HL-60 (cell line): ENCODE measurements around the gene FBXO40.

Experiments
- DNase-seq, 2 experiments: peaks; one replicate each; pipeline ENCODE4 v3.0.0-alpha.2; 2010 to 2020; ENCODE audit warnings: low read depth in 1 of 2, low spot score in 1 of 2
- H3K27ac ChIP-seq: fragments of 250-450 bp; sonication (Bioruptor Pico); replicated peaks from 2 replicates; pipeline ENCODE4 v1.5.1; 2020; ENCODE audit warnings: mild to moderate bottlenecking, moderate library complexity
- H3K27me3 ChIP-seq: fragments of 250-450 bp; sonication (Bioruptor Pico); 2 replicates; pipeline ENCODE4 v1.5.1; 2021; ENCODE audit warnings: mild to moderate bottlenecking, moderate library complexity; ENCODE audit not compliant: insufficient read depth, poor library complexity, severe bottlenecking
- H3K4me3 ChIP-seq: replicated peaks from 2 replicates; pipeline ENCODE4 v1.5.1; 2011; ENCODE audit warnings: mild to moderate bottlenecking, control low read depth, low read length; ENCODE audit not compliant: insufficient read depth
- CTCF ChIP-seq: IDR thresholded peaks from one replicate; pipeline ENCODE4 v1.5.1; 2011; ENCODE audit warnings: low read length, control low read depth, inconsistent platforms; ENCODE audit not compliant: insufficient read depth
- GABPA ChIP-seq: IDR thresholded peaks from 2 replicates; pipeline ENCODE4 v1.6.1; 2012; ENCODE audit warnings: low read depth
- POLR2AphosphoS5 ChIP-seq: IDR thresholded peaks from 2 replicates; pipeline ENCODE4 v1.6.1; 2012; ENCODE audit warnings: low read depth
- REST ChIP-seq: IDR thresholded peaks from 2 replicates; pipeline ENCODE4 v1.6.1; 2012; ENCODE audit warnings: low read depth; ENCODE audit not compliant: insufficient replicate concordance
- SPI1 ChIP-seq: IDR thresholded peaks from 2 replicates; pipeline ENCODE4 v1.6.1; 2012; ENCODE audit warnings: low read depth, mild to moderate bottlenecking, borderline replicate concordance

Gene FBXO40

GRCh38 chr3:121562148-121562547 lies 31.0 kb upstream of the FBXO40 start:
- DNase-seq = no peak
- TF ChIP-seq POLR2AphosphoS5 = no peak
- no peak for TF ChIP-seq SPI1
- no peak for TF ChIP-seq REST
- no peak for TF ChIP-seq CTCF
- no peak for TF ChIP-seq GABPA
- Histone ChIP-seq H3K4me3 (no peak overlapping the region), H3K27ac (no peak overlapping the region), H3K27me3 (no peaks in the 10 kb centered on the region)

GRCh38 chr3:121566773-121567172 lies 26.4 kb upstream of the FBXO40 start:
- TF ChIP-seq SPI1 (no peak), REST (no peak), GABPA (no peak)
- no peak for DNase-seq

GRCh38 chr3:121567649-121568048 lies 25.5 kb upstream of the FBXO40 start, which contains the start of gene ARGFX:
Gene ARGFX, plus strand, starts transcription at chr3:121567949. Its CDS starts 2,765 bp downstream, at chr3:121570714.
- Histone ChIP-seq H3K27ac (no peak within 1 kb of the TSS), H3K4me3 (no peak within 1 kb of the TSS), H3K27me3 (no peaks in the 10 kb centered on the region)
- DNase-seq = no peak
- no peak for TF ChIP-seq SPI1

More at GRCh38 chr3:121566773-121567172, 26.4 kb upstream of the FBXO40 start:
- Histone ChIP-seq H3K27ac (no peak overlapping the region), H3K27me3 (no peaks in the 10 kb centered on the region), H3K4me3 (no peak overlapping the region)

- H3K27ac ChIP-seq = no peak overlapping the region
- TF ChIP-seq SPI1 (no peak), POLR2AphosphoS5 (no peak), REST (no peak), CTCF (no peak), GABPA (no peak)
- no peaks in the 10 kb centered on the region for H3K27me3 ChIP-seq
- no peak overlapping the region for H3K4me3 ChIP-seq
- DNase-seq = no peak
These were observed 18.7 kb upstream of the FBXO40 start for GRCh38 chr3:121574449-121574848.
